ENCODE data around the gene P3H2.
"Not testable (repeated sequence)": the region's sequence is repeated elsewhere in the genome, so short reads cannot be mapped to it uniquely, and the experiment has no call there.

- TF ChIP-seq EZH2 (IDR thresholded peaks at IDR 0.05; ENCODE audit: insufficient read depth, poor library complexity, severe bottlenecking); EZH2phosphoT487 (IDR thresholded peaks at IDR 0.05; ENCODE audit: insufficient read depth, low read depth): not testable (repeated sequence)
Observed at GRCh38 chr3:190071921-190072320, 48.8 kb downstream of the P3H2 start.
